Caco-2 (cell line): ENCODE results near the gene PDE1C. TPM values are rescaled to one million over a fixed set of nuclear protein-coding genes. Genes with fewer than 3 reads are reported as not detected.

Experiments
- BruUV-seq: library from RNA; stranded (reverse); fragments of 400-500 nt; replicated peaks from 2 replicates; lab custom pipeline; 2021; lab: Mats Ljungman, UMichigan
- CTCF ChIA-PET: fragments of 300-600 bp; sonication (Branson Sonifier 250); formaldehyde crosslinking; loops from one replicate; lab custom pipeline; 2022; ENCODE audit warnings: antibody characterized with exemption; lab: Charles Lee
- POLR2A ChIA-PET: fragments of 300-600 bp; sonication (Branson Sonifier 250); formaldehyde crosslinking; loops from one replicate; lab custom pipeline; 2022; ENCODE audit warnings: antibody characterized with exemption; lab: Charles Lee
- DNase-seq, 2 experiments: peaks; one replicate each; pipeline versions ENCODE4 v3.0.0 to v3.0.0-alpha.2; 2020 to 2022
- H3K27me3 ChIP-seq: replicated peaks from 2 replicates; pipeline ENCODE4 v1.6.0; 2011; ENCODE audit warnings: low read length; ENCODE audit not compliant: control insufficient read depth, insufficient read depth
- H3K36me3 ChIP-seq: 2 replicates; pipeline ENCODE4 v1.5.1; 2011; ENCODE audit warnings: low read length; ENCODE audit not compliant: control insufficient read depth, insufficient read depth
- H3K4me1 ChIP-seq: fragments of 250-450 bp; sonication (Bioruptor Pico); 2 replicates; pipeline ENCODE4 v1.5.1; 2020; ENCODE audit warnings: mild to moderate bottlenecking
- H3K4me3 ChIP-seq: 2 replicates; pipeline ENCODE4 v1.5.1; 2011; ENCODE audit warnings: low read depth, mild to moderate bottlenecking, control low read depth, low read length
- H3K9me3 ChIP-seq: fragments of 250-450 bp; sonication (Bioruptor Pico); 2 replicates; pipeline ENCODE4 v1.5.1; 2020; ENCODE audit warnings: mild to moderate bottlenecking, moderate library complexity
- H3K27ac Mint-ChIP-seq: one replicate; pipeline ENCODE4 v1.8.0; 2022; ENCODE audit warnings: mixed read lengths; ENCODE audit not compliant: unreplicated experiment
- H3K27me3 Mint-ChIP-seq: one replicate; pipeline ENCODE4 v1.8.0; 2022; ENCODE audit warnings: mixed read lengths; ENCODE audit not compliant: insufficient read depth, unreplicated experiment
- H3K36me3 Mint-ChIP-seq: one replicate; pipeline ENCODE4 v1.8.0; 2022; ENCODE audit warnings: mild to moderate bottlenecking, mixed read lengths; ENCODE audit not compliant: insufficient read depth, unreplicated experiment
- H3K4me1 Mint-ChIP-seq: one replicate; pipeline ENCODE4 v1.8.0; 2022; ENCODE audit warnings: low read depth, mixed read lengths; ENCODE audit not compliant: unreplicated experiment
- H3K4me3 Mint-ChIP-seq: one replicate; pipeline ENCODE4 v1.8.0; 2022; ENCODE audit warnings: mild to moderate bottlenecking, moderate library complexity, mixed read lengths; ENCODE audit not compliant: unreplicated experiment
- H3K9me3 Mint-ChIP-seq: one replicate; pipeline ENCODE4 v1.8.0; 2022; ENCODE audit warnings: mixed read lengths; ENCODE audit not compliant: unreplicated experiment
- intact Hi-C: fragments of 100-400 bp; cut with micrococcal nuclease; formaldehyde crosslinking; loops from one replicate; pipeline ENCODE4 v1.10.0; 2022; ENCODE audit not compliant: unreplicated experiment
- total RNA-seq: library from RNA; stranded (reverse); gene quantifications from 2 replicates; pipeline ENCODE4 v1.2.3, GENCODE V29; 2022
- TF ChIP-seq, protein P1 (sequence below), 2 experiments: fragments of 200-600 bp in 1 of 2; IDR thresholded peaks; 1 replicate in 1 of 2; 2 replicates in 1 of 2; pipeline versions ENCODE4 v1.5.1 to v1.8.0; 2011 to 2022; ENCODE audit warnings: antibody characterized with exemption in 1 of 2, control low read depth in 1 of 2, inconsistent platforms in 1 of 2, low read depth in 1 of 2, low read length in 1 of 2, mild to moderate bottlenecking in 1 of 2, moderate library complexity in 1 of 2; ENCODE audit not compliant: insufficient read depth in 1 of 2, severe bottlenecking in 1 of 2, unreplicated experiment in 1 of 2

PDE1C gene
- total RNA-seq, 1 experiment from 2014 or later, result not detected

DNA sequence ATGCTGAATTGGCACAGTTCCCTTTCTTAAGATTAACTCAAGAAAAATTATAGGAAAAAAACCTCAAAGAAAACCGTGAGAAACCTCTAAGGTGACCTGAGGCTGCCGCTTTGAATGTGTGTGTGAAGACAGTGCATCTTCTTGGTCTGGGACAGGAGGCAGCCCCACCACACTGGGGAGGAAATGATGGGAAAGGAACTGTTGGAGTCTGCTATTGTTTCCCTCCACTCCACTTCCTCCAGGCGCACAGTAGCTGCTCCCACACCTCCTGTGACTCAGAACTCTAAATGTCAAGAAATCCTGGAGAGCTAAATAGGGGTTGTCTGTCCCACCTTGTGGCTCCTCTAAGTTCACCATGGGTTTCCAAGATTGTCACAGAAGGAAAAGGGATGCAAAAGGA, 179.4 kb downstream of the PDE1C start:
- TF ChIP-seq, protein P1, sequence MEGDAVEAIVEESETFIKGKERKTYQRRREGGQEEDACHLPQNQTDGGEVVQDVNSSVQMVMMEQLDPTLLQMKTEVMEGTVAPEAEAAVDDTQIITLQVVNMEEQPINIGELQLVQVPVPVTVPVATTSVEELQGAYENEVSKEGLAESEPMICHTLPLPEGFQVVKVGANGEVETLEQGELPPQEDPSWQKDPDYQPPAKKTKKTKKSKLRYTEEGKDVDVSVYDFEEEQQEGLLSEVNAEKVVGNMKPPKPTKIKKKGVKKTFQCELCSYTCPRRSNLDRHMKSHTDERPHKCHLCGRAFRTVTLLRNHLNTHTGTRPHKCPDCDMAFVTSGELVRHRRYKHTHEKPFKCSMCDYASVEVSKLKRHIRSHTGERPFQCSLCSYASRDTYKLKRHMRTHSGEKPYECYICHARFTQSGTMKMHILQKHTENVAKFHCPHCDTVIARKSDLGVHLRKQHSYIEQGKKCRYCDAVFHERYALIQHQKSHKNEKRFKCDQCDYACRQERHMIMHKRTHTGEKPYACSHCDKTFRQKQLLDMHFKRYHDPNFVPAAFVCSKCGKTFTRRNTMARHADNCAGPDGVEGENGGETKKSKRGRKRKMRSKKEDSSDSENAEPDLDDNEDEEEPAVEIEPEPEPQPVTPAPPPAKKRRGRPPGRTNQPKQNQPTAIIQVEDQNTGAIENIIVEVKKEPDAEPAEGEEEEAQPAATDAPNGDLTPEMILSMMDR (IDR thresholded peaks at IDR 0.05; ENCODE audit: insufficient read depth in 1 of 2, low read depth in 1 of 2, low read length in 1 of 2, severe bottlenecking in 1 of 2, unreplicated experiment in 1 of 2), result no peak
- H3K4me3 Mint-ChIP-seq, result no peak overlapping the region
- CTCF ChIA-PET, result no interaction called here

DNA sequence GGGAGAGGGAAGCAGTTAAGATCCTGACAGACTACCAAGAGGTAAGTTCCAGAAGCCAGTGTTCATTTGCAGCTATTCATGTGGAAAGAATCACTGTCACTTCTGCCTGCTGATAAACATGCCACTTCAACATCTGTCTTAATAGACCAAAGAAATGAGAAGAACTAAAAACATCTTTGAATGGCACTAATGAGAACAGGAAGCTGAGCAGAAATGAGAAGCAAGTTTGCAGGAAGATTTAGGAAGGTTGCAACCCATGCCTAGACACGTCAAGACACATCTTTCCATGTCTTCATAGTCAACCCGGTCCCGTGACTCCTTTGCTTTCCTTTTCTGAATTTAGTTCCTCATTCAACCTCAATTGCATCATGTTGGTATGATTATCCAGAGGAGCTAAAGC, 180.0 kb downstream of the PDE1C start:
- Histone ChIP-seq H3K9me3 (no peaks in the 10 kb centered on the region), H3K4me3 (no peak overlapping the region), H3K36me3 (no peaks in the 10 kb centered on the region), H3K27me3 (no peaks in the 10 kb centered on the region), H3K4me1 (no peaks in the 10 kb centered on the region)
- Mint-ChIP-seq H3K27ac (no peak overlapping the region), H3K4me3 (no peak overlapping the region), H3K36me3 (no peaks in the 10 kb centered on the region), H3K4me1 (no peaks in the 10 kb centered on the region), H3K9me3 (peaks cover 17% of the 10 kb centered on the region), H3K27me3 (no peaks in the 10 kb centered on the region)
- intact Hi-C loops, result no loop called here
- DNase-seq, result no peak
- no TSS peak for BruUV-seq
- TF ChIP-seq, protein P1 (IDR thresholded peaks at IDR 0.05; ENCODE audit: insufficient read depth in 1 of 2, low read depth in 1 of 2, low read length in 1 of 2, severe bottlenecking in 1 of 2, unreplicated experiment in 1 of 2), result no peak
- CTCF ChIA-PET, result no interaction called here
- POLR2A ChIA-PET, result no interaction called here

More for the DNA sequence above, 179.4 kb downstream of the PDE1C start:
- no peaks in the 10 kb centered on the region for H3K4me1 Mint-ChIP-seq
- no TSS peak for BruUV-seq
- H3K27ac Mint-ChIP-seq, result no peak overlapping the region
- Histone ChIP-seq H3K4me3 (no peak overlapping the region), H3K27me3 (no peaks in the 10 kb centered on the region), H3K4me1 (no peaks in the 10 kb centered on the region), H3K36me3 (no peaks in the 10 kb centered on the region), H3K9me3 (no peaks in the 10 kb centered on the region)
- H3K9me3 Mint-ChIP-seq, result peaks cover 15% of the 10 kb centered on the region
- intact Hi-C loops, result no loop called here
- peaks cover 4% of the 10 kb centered on the region for H3K27me3 Mint-ChIP-seq
- POLR2A ChIA-PET, result no interaction called here
- no peak for DNase-seq
- H3K36me3 Mint-ChIP-seq, result no peaks in the 10 kb centered on the region

DNA sequence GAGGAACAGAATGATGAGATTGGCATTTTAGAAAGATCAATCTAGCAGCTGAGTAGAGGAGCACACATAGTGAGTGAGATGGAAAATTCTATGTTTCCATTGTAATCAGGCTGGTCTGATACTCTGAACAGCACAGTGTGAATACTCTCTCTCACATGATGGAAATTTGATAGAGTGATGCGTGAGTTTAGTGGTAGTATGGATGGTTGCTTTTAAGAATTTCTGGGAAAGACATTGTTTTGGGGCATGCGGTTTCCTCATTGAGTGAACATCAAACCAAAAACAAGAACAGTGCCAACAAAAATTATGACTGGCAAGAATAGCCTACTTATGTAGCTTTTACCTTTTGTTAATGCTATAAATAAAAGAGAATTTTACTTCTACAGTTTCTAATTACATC, 183.2 kb downstream of the PDE1C start:
- no peaks in the 10 kb centered on the region for H3K36me3 ChIP-seq
- BruUV-seq, result no TSS peak
- H3K4me3 Mint-ChIP-seq, result no peak overlapping the region
- H3K27ac Mint-ChIP-seq, result no peak overlapping the region
- peaks cover 8% of the 10 kb centered on the region for H3K27me3 Mint-ChIP-seq
- no peak overlapping the region for H3K4me3 ChIP-seq
- H3K27me3 ChIP-seq, result no peaks in the 10 kb centered on the region
- no peak for DNase-seq
- ChIA-PET CTCF (no interaction called here), POLR2A (no interaction called here)
- H3K4me1 ChIP-seq, result no peaks in the 10 kb centered on the region
- intact Hi-C loops, result no loop called here
- no peaks in the 10 kb centered on the region for H3K9me3 ChIP-seq
- H3K9me3 Mint-ChIP-seq, result peaks cover 17% of the 10 kb centered on the region
- H3K4me1 Mint-ChIP-seq, result no peaks in the 10 kb centered on the region
- H3K36me3 Mint-ChIP-seq, result no peaks in the 10 kb centered on the region
- TF ChIP-seq, protein P1 (IDR thresholded peaks at IDR 0.05; ENCODE audit: insufficient read depth in 1 of 2, low read depth in 1 of 2, low read length in 1 of 2, severe bottlenecking in 1 of 2, unreplicated experiment in 1 of 2), result no peak
